Retina (tissue), 1 donor: ENCODE data around the gene PITX3.
"Not testable (repeated sequence)": the region's sequence is repeated elsewhere in the genome, so short reads cannot be mapped to it uniquely, and the experiment has no call there.

Experiments used
- DNase-seq: peaks from one replicate; pipeline ENCODE4 v3.0.0-alpha.2; 2016

The PITX3 gene

DNA sequence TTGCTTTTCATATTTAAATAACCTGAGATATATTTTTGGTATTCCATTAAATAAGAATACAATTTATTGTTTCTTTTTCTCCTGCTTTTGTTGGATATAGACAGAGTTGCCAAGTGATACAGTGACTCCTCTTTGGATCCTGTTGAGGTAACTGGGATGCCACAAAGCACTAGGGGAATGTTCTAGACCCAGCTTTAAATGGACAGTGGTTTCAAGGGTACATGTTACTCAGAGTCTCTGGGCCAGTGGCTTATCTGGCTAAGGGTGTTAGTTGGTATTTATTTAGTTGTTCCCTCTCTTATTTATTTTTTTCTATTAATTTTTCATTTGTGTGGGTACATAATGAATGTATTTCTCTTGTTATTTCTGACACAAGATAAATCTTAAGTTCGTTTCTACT lies 13.1 kb upstream of the PITX3 start:
- DNase-seq, result no peak

GRCh38 chr10:102252508-102252907 lies 11.2 kb upstream of the PITX3 start:
- not testable (repeated sequence) for DNase-seq

DNA sequence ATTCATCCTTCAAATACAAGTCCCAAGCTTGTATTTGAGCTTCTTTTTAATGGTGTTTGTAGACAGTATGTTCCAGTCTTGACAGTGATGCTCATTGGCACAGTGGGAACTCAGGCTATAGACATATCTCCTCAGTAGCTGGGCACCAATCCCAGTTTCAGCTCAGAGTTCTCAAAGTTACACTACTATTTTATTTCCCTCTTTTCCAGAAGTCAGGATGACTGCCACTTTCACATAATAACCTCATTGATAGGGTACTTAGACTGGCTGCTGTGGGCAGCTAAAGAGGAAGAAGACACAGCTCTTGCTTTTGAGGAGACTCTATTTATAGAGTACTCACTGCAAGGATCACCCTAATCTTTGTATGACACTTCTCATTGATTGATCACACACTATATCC lies 6.4 kb upstream of the PITX3 start:
- DNase-seq, result no peak

- DNase-seq, result no peak
Measured at GRCh38 chr10:102246261-102246660, 4.9 kb upstream of the PITX3 start.

- no peak for DNase-seq
Measured at GRCh38 chr10:102245932-102246251, 4.6 kb upstream of the PITX3 start.

DNA sequence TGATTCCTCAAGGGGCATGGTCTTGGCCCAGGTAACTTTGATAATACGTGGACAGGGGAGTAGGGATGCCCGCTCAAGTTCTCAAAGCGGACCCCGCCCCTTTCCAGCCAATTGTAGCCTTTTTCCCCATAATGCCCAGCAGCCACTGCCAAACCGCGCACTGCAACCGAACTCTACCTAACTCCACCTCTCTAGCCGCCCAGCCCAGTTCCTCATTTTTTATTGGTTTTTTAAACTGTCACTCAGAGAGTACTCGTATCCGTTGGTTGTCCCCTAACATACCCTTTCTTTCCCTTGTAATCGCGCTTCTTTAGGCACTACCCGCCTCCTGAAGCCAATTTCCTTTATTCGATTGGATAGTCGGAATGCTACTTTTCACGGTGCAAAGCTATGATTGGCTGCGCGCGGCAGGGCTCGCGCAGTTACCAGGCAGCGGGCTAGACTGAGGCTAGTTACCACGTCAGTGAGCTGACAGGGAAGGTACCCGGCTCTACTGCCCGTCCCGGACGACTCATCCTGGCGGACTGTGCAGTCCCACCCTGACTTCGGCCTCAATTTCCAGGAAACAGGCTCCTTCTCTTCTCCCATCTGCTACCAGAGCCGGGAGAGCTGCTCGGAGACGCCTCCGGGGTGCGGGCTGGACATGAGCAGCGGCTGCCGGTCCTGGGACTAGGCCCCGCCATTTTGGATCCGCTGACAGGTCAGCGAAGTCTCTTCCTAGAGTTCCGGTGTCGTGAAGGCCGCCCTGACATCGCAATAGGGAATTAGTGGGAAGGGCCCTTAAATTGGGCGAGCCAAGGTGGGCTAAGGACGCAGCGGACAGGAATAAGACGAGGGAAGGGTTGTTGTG lies 4.0 kb upstream of the PITX3 start, which contains the start of gene GBF1:
Gene GBF1 (plus strand): TSS at position 451 of the 850 bp plus-strand sequence. CDS start 13,407 bp downstream, outside the sequence.
- peak; percentile 98 for DNase-seq

DNA sequence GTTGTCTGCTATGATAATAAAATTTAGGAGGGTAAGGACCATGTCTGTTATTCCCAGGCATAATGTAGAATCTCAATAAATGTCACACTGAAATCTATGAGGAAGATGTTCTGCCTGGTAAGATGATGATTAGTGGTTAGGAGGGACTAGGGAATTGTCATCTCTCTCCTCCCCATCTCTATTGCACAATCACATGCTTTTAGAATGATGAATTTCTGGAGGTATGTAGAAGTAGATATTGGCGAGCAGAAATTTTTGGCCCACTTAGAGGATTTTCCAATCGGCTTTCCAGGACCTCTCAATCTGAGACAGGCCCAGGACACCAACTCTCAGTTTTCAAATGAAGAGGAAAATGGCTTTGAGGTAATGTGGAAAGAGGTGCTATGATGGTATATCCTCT lies 2.0 kb upstream of the PITX3 start:
- no peak for DNase-seq

DNA sequence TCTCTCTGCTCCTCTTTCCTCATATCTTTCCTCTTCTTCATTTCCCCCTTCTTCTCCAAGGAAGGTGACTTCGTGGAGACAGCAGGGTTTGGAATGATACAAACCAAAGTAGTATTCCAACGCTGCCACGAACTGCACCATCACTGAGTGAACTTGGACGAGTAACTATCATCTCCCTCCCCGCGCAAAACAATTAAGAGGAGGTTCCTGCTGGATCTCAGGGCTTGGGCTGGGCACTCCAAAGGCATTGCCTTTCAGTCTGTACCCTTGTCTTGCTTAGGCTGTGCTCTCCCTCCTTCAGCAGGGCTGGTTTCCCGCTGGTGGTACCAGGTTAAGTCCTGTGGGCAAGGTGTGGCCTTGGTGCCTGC lies 790 bp upstream of the PITX3 start:
- DNase-seq, result no peak

DNA sequence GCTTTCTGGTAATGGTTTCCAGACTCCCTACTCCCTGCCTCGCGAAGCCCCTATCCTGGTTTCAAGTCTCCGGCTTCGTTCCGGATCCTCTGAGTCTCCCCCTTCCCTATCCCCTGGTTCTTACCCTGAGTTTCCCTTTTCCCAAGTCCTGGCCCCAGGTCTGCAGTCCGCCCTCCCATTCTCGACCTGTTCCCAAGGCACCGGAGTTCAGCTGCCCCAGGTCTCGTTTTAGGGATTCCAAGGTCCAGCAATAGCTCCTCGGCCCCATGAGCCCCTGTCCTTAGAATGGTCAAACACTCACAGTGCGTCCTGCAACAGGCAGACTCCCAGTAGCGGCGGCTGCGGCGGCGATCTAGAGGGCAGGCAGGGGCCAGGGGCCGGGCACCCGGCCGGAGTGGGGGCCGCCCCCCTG lies 274 bp downstream of the PITX3 start:
- DNase-seq, result peak; percentile 68

GRCh38 chr10:102240467-102241031 lies 763 bp downstream of the PITX3 start:
- peak; percentile 73 for DNase-seq

DNA sequence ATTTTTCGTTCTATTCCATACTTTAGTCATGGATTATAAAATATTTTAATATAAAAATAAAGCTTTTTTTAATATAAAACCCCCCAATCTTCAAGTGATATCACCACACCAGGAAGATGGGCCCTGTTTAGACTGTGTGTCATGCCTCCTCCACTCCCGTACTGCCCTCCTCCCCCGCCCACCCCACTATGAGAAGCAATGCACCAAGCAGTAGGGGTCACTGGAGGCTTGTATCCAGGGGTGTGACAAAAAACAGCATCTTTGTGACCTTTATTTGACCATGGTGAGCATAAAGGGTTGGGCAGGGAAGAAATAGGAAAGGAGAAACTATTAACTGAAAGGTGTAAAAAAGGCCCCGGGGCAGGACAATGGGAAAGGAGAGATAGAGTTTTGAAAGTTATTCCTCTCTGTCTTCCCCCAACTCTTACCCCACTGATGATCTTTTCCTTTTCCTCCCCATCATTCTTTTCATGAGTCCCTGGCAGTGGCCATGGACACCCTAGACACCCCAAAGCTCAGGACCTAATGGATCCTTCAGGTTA lies 3.5 kb downstream of the PITX3 start:
- DNase-seq, result no peak

DNA sequence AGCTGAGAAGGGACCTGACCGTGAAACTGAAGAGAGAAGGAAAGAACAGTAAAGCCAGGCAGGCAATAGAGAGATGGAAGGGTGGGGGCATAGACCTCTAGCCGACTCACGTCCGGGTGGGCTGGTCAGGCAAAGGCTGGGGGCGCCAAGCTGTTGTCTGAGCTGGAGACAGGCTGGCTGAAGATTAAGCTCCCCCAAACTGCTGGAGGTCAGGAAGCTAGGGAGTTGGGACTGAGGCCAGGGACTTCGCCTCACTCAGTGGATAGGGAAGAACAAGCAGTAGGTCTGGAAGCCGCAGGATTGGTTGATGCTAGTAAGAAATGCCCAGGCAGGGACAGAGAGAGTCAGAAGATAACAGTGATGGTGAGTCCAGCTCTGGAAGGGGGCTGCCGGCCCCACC lies 5.3 kb downstream of the PITX3 start:
- no peak for DNase-seq

- DNase-seq, result no peak
Measured at GRCh38 chr10:102235598-102235920, 5.8 kb downstream of the PITX3 start.

DNA sequence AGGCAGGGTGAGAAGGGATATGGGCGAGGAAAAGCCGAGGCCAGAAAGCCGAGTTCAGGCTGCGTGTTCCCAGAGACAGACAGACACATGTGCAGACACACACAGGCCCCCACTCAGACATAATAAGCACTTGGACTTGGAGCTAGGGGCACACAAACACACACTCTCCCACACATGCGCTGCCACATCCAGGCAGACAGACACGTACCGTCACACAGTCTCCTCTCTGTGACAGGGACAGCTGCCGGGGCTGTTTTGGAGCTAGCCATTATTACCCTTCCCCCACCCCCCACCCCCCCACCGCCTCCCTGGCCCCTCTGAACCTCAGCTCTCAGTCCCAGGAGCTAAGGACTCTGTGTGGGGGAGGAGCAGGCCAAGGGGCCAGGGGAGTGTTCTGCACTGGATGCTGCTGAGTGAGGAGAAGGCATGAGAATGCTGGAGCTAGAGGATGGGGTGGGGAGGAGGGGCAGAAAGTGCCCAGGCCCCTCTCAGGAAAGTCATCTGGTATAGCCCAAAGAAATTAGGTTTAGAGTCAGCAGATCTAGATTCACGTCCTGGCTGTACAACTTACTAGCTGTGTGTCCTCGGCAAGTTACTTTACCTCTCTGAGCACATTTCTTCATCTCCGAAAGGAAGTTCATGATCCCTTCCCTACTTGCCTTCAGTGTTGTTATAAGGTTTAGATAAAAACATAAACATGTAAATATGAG lies 6.3 kb downstream of the PITX3 start:
- DNase-seq, result no peak

- no peak for DNase-seq
Measured at GRCh38 chr10:102233997-102234396, 7.3 kb downstream of the PITX3 start.

DNA sequence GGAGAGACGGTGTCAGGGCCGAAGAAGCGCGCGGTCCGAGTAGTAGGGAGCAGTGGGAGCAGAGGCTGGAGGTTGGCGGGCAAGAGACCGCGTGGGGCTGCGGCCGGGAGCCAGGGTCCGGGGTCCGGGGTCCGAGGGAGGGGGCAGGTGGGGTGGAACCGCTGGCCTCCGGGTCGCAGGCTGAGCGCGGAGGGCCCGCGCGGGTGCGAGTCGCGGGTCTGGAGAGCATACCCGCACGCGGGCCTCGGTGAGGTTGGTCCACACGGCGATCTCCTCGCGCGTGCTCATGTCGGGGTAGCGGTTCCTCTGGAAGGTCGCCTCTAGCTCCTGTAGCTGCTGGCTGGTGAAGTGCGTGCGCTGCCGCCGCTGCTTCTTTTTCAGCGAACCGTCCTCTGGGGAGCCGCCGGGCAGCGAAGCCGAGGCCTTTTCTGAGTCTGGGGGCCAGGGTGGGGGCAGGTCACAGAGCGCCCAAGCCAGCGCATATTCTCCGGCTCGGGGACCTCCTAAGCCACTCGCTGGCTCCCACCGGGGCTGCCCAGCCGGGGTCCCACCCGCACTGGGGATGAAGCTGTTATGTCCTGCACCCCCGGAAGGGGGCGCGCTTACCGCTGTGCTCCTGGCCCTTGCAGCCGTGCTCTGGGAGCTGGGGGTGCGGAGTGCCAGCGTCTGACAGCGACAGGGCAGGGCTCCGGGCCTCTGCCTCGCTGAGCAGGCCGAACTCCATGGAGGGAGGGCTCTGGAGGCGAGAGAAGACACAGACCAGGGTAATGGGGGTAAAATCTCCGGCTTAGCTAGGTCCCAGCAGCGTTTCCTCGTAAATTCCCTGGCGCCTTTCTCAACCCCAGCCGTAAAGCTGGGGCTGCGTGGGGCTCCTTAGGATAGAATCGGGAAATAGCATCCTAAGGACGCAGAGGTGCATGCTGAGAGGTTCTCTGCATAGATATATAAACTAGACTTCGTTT lies 9.7 kb downstream of the PITX3 start:
- peak; percentile 64 for DNase-seq

DNA sequence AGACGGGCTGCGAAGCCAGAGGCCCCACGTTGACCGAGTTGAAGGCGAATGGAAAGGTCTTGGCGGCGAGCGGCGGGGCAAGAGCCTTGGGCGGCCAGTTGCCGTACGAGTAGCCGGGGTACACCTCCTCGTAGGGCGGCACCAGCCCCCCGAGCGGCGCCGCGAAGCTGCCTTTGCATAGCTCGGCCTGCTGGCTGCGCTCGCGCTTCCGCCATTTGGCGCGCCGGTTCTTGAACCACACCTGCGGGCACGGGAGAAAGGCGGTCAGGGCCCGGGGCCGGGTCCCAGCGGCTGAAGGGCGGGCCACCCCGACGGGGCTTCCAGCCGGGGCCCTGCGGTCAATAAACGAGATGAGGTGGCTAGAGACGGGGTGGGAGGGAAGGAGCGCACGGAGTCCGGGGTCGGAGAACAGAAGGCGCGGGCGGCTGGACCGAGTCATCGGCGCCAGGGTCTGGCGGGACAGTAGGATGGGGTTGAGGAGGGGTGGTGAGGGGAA lies 10.4 kb downstream of the PITX3 start:
- peak; percentile 74 for DNase-seq

- DNase-seq, result no peak
Measured at GRCh38 chr10:102230264-102230860, 10.9 kb downstream of the PITX3 start.

DNA sequence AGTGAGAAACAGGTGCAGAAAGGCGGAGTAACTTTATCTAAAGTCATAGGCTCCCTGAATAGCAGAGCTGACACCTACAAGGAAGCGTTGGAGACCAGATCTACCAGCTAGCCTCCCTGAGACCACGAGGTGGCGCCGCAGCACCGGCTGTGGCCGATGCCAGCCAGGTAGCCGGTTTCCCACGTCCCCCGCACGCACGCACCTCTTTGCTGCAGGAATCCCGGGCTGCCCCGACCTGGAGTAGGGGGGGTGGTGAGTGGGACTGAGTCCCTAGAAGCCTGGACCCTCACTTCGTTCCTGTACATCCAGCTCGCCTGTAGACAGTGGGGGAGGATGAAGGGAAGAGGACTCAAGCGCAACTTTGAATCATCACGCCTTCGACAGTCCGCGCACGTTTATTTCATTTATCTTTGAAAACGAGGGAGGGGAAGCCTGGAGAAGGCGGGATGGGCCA lies 11.5 kb downstream of the PITX3 start:
- peak; percentile 89 for DNase-seq

DNA sequence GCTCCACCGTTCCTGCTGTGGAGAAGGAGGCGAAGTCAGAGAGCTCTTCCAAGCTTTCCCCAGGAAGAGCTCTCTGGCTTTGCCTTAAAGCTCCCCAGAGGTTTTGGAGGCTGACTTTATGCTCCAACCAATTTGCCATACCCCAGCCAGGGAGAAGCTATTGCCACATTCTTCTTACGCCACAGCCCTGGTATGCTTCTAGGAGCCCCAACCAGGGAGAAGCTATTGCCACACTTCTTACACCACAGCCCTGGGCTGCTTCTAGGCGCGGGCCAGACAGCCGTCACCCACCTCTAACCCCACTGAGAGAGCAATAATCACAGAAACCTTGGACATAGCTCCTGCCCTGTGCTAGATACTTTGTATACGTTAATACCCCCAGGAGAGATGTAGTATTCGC lies 14.3 kb downstream of the PITX3 start:
- no peak for DNase-seq

DNA sequence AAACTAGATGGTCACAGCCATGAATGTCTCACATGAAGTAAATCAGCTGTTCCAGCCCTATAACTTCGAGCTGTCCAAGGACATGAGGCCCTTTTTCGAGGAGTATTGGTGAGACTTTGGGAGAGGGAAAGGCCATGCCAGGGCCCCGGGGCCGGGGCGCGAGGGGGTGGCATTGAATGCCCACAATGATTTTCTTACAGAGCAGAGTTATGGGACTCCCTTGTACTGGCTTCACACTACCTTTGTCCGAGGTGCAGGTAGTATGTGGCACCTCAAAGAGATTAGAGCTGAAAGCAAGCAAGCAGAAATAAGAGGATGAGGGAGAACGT lies 14.8 kb downstream of the PITX3 start:
- no peak for DNase-seq
